Activated T-helper 1 cell treated with Interleukin-2 at 50 U/mL for 16 hours (primary cell): ENCODE results near the gene ARHGAP11A.

Experiments
- DNase-seq: peaks from one replicate; pipeline ENCODE4 v3.0.0-alpha.2; 2020; ENCODE audit warnings: low read depth

ARHGAP11A gene

DNA sequence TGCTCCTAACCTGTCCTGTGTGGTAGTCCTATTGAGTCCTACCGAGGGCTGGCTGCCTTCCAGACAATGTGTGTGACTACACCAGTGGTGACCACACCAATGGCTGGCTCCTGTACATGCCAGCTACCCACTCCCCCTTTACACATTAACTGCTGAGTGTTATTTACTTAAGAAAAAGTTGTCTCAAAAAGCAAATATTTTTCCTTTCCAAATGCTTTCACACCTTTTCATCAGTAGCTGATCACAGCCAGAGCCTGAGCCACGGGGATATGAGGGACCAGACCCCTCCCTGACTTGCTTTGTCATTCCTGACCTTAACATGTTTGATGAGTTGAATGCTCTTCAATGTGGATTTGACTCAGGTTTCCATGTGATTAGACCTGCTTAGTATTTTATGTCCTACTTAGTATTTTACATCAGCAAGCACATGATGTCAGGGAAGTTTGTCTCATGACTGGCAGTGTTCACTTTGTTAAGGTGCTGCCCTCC lies 72.9 kb downstream of the ARHGAP11A start:
- DNase-seq = no peak
